IMR-90 (cell line): Measurements from ENCODE around the gene PRLH. TPM values are rescaled to one million over a fixed set of nuclear protein-coding genes. Genes with fewer than 3 reads are reported as not detected.

ENCODE experiments used
- ATAC-seq: fragments of 200-7000 bp; cut with Tn5 transposase; 2 replicates; pipeline ENCODE4 v1.9.1; 2020; ENCODE audit warnings: low read depth, mild to moderate bottlenecking, moderate library complexity
- BruUV-seq: library from RNA; stranded (reverse); fragments of 400-500 nt; replicated peaks from 2 replicates; lab custom pipeline; 2021; lab: Mats Ljungman, UMichigan
- CTCF ChIA-PET: fragments of 300-600 bp; formaldehyde crosslinking; extraction: SDS; loops from one replicate; lab custom pipeline; 2021; ENCODE audit warnings: antibody characterized with exemption; lab: Yijun Ruan, JAX
- POLR2A ChIA-PET: fragments of 300-600 bp; sonication (Branson Sonifier 250); formaldehyde crosslinking; loops from one replicate; lab custom pipeline; 2022; ENCODE audit warnings: antibody characterized with exemption; ENCODE audit not compliant: unreplicated experiment; lab: Charles Lee
- DNase-seq: peaks from one replicate; pipeline ENCODE4 v3.0.0; 2013
- H2AFZ ChIP-seq: replicated peaks from 2 replicates; pipeline ENCODE3; 2013; ENCODE audit warnings: low read length, mild to moderate bottlenecking; ENCODE audit not compliant: poor library complexity
- H2AK5ac ChIP-seq: 2 replicates; pipeline ENCODE4 v1.6.1; 2013; ENCODE audit warnings: low read depth, low read length, inconsistent platforms
- H2AK9ac ChIP-seq: replicated peaks from 2 replicates; pipeline ENCODE3; 2013; ENCODE audit warnings: mild to moderate bottlenecking, low read depth, low read length, moderate library complexity; ENCODE audit not compliant: poor library complexity
- H2BK120ac ChIP-seq: 2 replicates; pipeline ENCODE4 v1.6.1; 2013; ENCODE audit warnings: low read depth, low read length, inconsistent platforms
- H2BK15ac ChIP-seq: 3 replicates; pipeline ENCODE4 v1.6.1; 2013; ENCODE audit warnings: low read depth, low read length, inconsistent platforms
- H2BK20ac ChIP-seq: 2 replicates; pipeline ENCODE4 v1.6.1; 2013; ENCODE audit warnings: low read depth, mild to moderate bottlenecking, inconsistent platforms, low read length, moderate library complexity
- H2BK5ac ChIP-seq: 2 replicates; pipeline ENCODE4 v1.6.1; 2013; ENCODE audit warnings: mild to moderate bottlenecking, low read depth, low read length, inconsistent platforms; ENCODE audit not compliant: poor library complexity, severe bottlenecking
- H3K14ac ChIP-seq: replicated peaks from 2 replicates; pipeline ENCODE4 v1.6.1; 2013; ENCODE audit warnings: low read depth, low read length, inconsistent platforms
- H3K18ac ChIP-seq: 2 replicates; pipeline ENCODE4 v1.6.1; 2013; ENCODE audit warnings: low read depth, low read length, control low read depth
- H3K23ac ChIP-seq: 2 replicates; pipeline ENCODE4 v1.6.1; 2013; ENCODE audit warnings: low read depth, low read length, inconsistent platforms
- H3K27ac ChIP-seq: 2 replicates; pipeline ENCODE4 v1.5.1; 2013; ENCODE audit warnings: mild to moderate bottlenecking, control low read depth, low read length; ENCODE audit not compliant: insufficient read depth
- H3K27me3 ChIP-seq: 2 replicates; pipeline ENCODE4 v1.6.1; 2013; ENCODE audit warnings: low read length; ENCODE audit not compliant: control insufficient read depth, insufficient read depth
- H3K36me3 ChIP-seq: 2 replicates; pipeline ENCODE4 v1.6.1; 2013; ENCODE audit warnings: low read length, mixed read lengths; ENCODE audit not compliant: control insufficient read depth, insufficient read depth
- H3K4ac ChIP-seq: 2 replicates; pipeline ENCODE4 v1.6.1; 2013; ENCODE audit warnings: low read depth, low read length, inconsistent platforms
- H3K4me1 ChIP-seq: 2 replicates; pipeline ENCODE4 v1.6.1; 2013; ENCODE audit warnings: low read length, mixed read lengths; ENCODE audit not compliant: control insufficient read depth, insufficient read depth
- H3K4me2 ChIP-seq: 2 replicates; pipeline ENCODE4 v1.6.1; 2013; ENCODE audit warnings: low read depth, mild to moderate bottlenecking, control low read depth, low read length, moderate library complexity
- H3K4me3 ChIP-seq: 2 replicates; pipeline ENCODE4 v1.5.1; 2013; ENCODE audit warnings: low read depth, mild to moderate bottlenecking, control low read depth, low read length, moderate library complexity; ENCODE audit not compliant: insufficient read depth
- H3K56ac ChIP-seq: 2 replicates; pipeline ENCODE4 v1.6.1; 2013; ENCODE audit warnings: low read length, inconsistent platforms; ENCODE audit not compliant: insufficient read depth; ENCODE audit errors: extremely low read depth
- H3K79me1 ChIP-seq, 2 experiments: 2 replicates each; pipeline ENCODE4 v1.6.1; 2013; ENCODE audit warnings: low read length in 2 of 2, inconsistent platforms in 1 of 2, low read depth in 1 of 2
- H3K9ac ChIP-seq: 2 replicates; pipeline ENCODE4 v1.6.1; 2013; ENCODE audit warnings: low read depth, low read length, control low read depth
- H3K9me1 ChIP-seq: 2 replicates; pipeline ENCODE4 v1.6.1; 2013; ENCODE audit warnings: low read length, inconsistent platforms; ENCODE audit not compliant: insufficient read depth
- H3K9me3 ChIP-seq: 2 replicates; pipeline ENCODE4 v1.6.1; 2013; ENCODE audit warnings: low read length; ENCODE audit not compliant: control insufficient read depth, insufficient read depth
- H4K20me1 ChIP-seq: 2 replicates; pipeline ENCODE4 v1.6.1; 2013; ENCODE audit warnings: low read length, inconsistent platforms; ENCODE audit not compliant: insufficient read depth
- H4K5ac ChIP-seq: 2 replicates; pipeline ENCODE4 v1.6.1; 2013; ENCODE audit warnings: mild to moderate bottlenecking, low read depth, low read length, control low read depth
- H4K8ac ChIP-seq, 2 experiments: 2 replicates each; pipeline ENCODE4 v1.6.1; 2013; ENCODE audit warnings: low read depth in 2 of 2, low read length in 2 of 2, control low read depth in 1 of 2, inconsistent platforms in 1 of 2
- H4K91ac ChIP-seq: 2 replicates; pipeline ENCODE4 v1.6.1; 2013; ENCODE audit warnings: low read depth, low read length, inconsistent platforms; ENCODE audit not compliant: insufficient read depth
- BHLHE40 ChIP-seq: fragments of 150-350 bp; IDR thresholded peaks from 2 replicates; pipeline ENCODE4 v1.6.1; 2016; ENCODE audit warnings: mild to moderate bottlenecking, low read depth, low read length
- CEBPB ChIP-seq: IDR thresholded peaks from 2 replicates; pipeline ENCODE4 v1.6.1; 2012; ENCODE audit warnings: low read depth, low read length, improper control_type of control experiment
- CHD1 ChIP-seq: IDR thresholded peaks from 2 replicates; pipeline ENCODE4 v1.6.1; 2012; ENCODE audit warnings: low read depth, low read length, improper control_type of control experiment
- ELK1 ChIP-seq: fragments of 150-350 bp; IDR thresholded peaks from 2 replicates; pipeline ENCODE4 v1.6.1; 2016; ENCODE audit warnings: low read depth, mild to moderate bottlenecking, low read length, moderate library complexity, borderline replicate concordance
- FOS ChIP-seq: fragments of 150-350 bp; IDR thresholded peaks from 2 replicates; pipeline ENCODE4 v1.6.1; 2016; ENCODE audit warnings: low read depth, low read length
- MAFK ChIP-seq: IDR thresholded peaks from 2 replicates; pipeline ENCODE4 v1.6.1; 2012; ENCODE audit warnings: low read depth, low read length, improper control_type of control experiment
- MAZ ChIP-seq: IDR thresholded peaks from 2 replicates; pipeline ENCODE4 v1.6.1; 2012; ENCODE audit warnings: low read depth, mild to moderate bottlenecking, low read length, improper control_type of control experiment, moderate library complexity, borderline replicate concordance
- MXI1 ChIP-seq: IDR thresholded peaks from 2 replicates; pipeline ENCODE4 v1.6.1; 2012; ENCODE audit warnings: low read depth, mild to moderate bottlenecking, low read length, moderate library complexity, borderline replicate concordance
- NFE2L2 ChIP-seq: fragments of 150-350 bp; IDR thresholded peaks from 2 replicates; pipeline ENCODE4 v1.6.1; 2016; ENCODE audit warnings: low read depth, mild to moderate bottlenecking, low read length
- POLR2A ChIP-seq: IDR thresholded peaks from 2 replicates; pipeline ENCODE4 v1.6.1; 2012; ENCODE audit warnings: mild to moderate bottlenecking, low read depth, low read length
- RAD21 ChIP-seq: IDR thresholded peaks from 2 replicates; pipeline ENCODE4 v1.6.1; 2012; ENCODE audit warnings: low read length, improper control_type of control experiment
- RCOR1 ChIP-seq: IDR thresholded peaks from 2 replicates; pipeline ENCODE4 v1.6.1; 2012; ENCODE audit warnings: mild to moderate bottlenecking, low read length, improper control_type of control experiment; ENCODE audit not compliant: insufficient replicate concordance
- RFX5 ChIP-seq: IDR thresholded peaks from 2 replicates; pipeline ENCODE4 v1.8.0; 2012; ENCODE audit warnings: low read depth, mild to moderate bottlenecking, low read length, moderate library complexity
- SMC3 ChIP-seq: fragments of 150-350 bp; IDR thresholded peaks from 2 replicates; pipeline ENCODE4 v1.6.1; 2016; ENCODE audit warnings: low read depth, mild to moderate bottlenecking, antibody characterized with exemption, low read length, moderate library complexity
- USF2 ChIP-seq: fragments of 150-350 bp; IDR thresholded peaks from 2 replicates; pipeline ENCODE4 v1.6.1; 2017; ENCODE audit warnings: mild to moderate bottlenecking, antibody characterized with exemption, low read length, low read depth
- WGBS, 2 experiments: methylation state at CpG; one replicate each; pipeline versions ENCODE4 v1.1.5 to v1.1.7; 2013; ENCODE audit warnings: missing lambda C conversion rate in 2 of 2; ENCODE audit not compliant: insufficient read length in 1 of 2; ENCODE audit errors: extremely low coverage in 2 of 2; 5-methylcytosine and 5-hydroxymethylcytosine counted together
- dilution Hi-C: fragments of 300-500 bp; cut with HindIII; formaldehyde crosslinking; loops from one replicate; pipeline ENCODE4 v1.14.3; 2018; ENCODE audit warnings: low sequenced_read_pairs; ENCODE audit not compliant: unreplicated experiment
- in situ Hi-C: fragments of 300-500 bp; cut with MboI; formaldehyde crosslinking; loops from 3 replicates; pipeline ENCODE4 v1.14.3; 2019; ENCODE audit warnings: low sequenced_read_pairs, inconsistent platforms, mixed read lengths
- intact Hi-C: fragments of 100-400 bp; cut with micrococcal nuclease; formaldehyde crosslinking; loops from 2 replicates; pipeline ENCODE4 v1.10.0; 2022
- polyA plus RNA-seq, 3 experiments: library from polyadenylated mRNA; depleted of rRNA; stranded (reverse); fragments of >200 nt; gene quantifications; 2 replicates each; pipeline ENCODE4 v1.2.3, GENCODE V29; 2012; ENCODE audit warnings: low replicate concordance in 1 of 3
- total RNA-seq: library from RNA; depleted of rRNA; stranded (reverse); fragments of >200 nt; gene quantifications from 2 replicates; pipeline ENCODE4 v1.2.3, GENCODE V29; 2012
- TF ChIP-seq, protein P1 (sequence below): conservative IDR thresholded peaks from 2 replicates; pipeline ENCODE4 v1.5.1; 2012; ENCODE audit warnings: mild to moderate bottlenecking, low read depth, low read length, improper control_type of control experiment

Gene PRLH
- total and polyA plus RNA-seq, 2 of the 4 experiments (the other 2 are of a cell fraction), result not detected

GRCh38 chr2:237527766-237528165 is 38.6 kb upstream of the PRLH start:
- CTCF ChIA-PET, result no interaction called here

More at GRCh38 chr2:237527766-237528165, 38.6 kb upstream of the PRLH start:
- Histone ChIP-seq H3K23ac (no peak overlapping the region), H3K4me3 (no peak overlapping the region), H3K18ac (no peak overlapping the region), H3K9ac (no peak overlapping the region), H4K20me1 (no peaks in the 10 kb centered on the region), H3K27me3 (no peaks in the 10 kb centered on the region), H3K14ac (no peak overlapping the region), H4K5ac (no peak overlapping the region), H3K4me2 (no peak overlapping the region), H3K36me3 (peaks cover 3% of the 10 kb centered on the region), H3K79me1 (no peaks in the 10 kb centered on the region), H3K9me3 (no peaks in the 10 kb centered on the region), H2AK9ac (no peak overlapping the region), H2AK5ac (no peak overlapping the region), H3K27ac (no peak overlapping the region), H2BK15ac (no peak overlapping the region), H3K9me1 (0 out of 2 replicates have a peak, but pooled peaks cover under 1% of the 10 kb centered on the region), H2BK5ac (no peak overlapping the region), H3K56ac (no peak overlapping the region), H3K4me1 (no peaks in the 10 kb centered on the region), H2BK120ac (no peak overlapping the region), H3K4ac (no peak overlapping the region), H2AFZ (no peak overlapping the region), H2BK20ac (no peak overlapping the region), H4K91ac (no peak overlapping the region), H4K8ac (no peak overlapping the region)
- no peak for ATAC-seq
- POLR2A ChIA-PET, result no interaction called here
- in situ Hi-C loops, result no loop called here
- TF ChIP-seq MXI1, result no peak
- no peak for TF ChIP-seq NFE2L2
- TF ChIP-seq POLR2A, result no peak
- no peak for TF ChIP-seq SMC3
- TF ChIP-seq FOS, result no peak
- TF ChIP-seq RFX5, result no peak
- TF ChIP-seq RCOR1, result no peak
- no peak for TF ChIP-seq ELK1
- TF ChIP-seq CHD1, result no peak
- no peak for TF ChIP-seq BHLHE40
- TF ChIP-seq CEBPB, result no peak
- no peak for TF ChIP-seq MAFK
- no peak for TF ChIP-seq USF2
- TF ChIP-seq, protein P1, sequence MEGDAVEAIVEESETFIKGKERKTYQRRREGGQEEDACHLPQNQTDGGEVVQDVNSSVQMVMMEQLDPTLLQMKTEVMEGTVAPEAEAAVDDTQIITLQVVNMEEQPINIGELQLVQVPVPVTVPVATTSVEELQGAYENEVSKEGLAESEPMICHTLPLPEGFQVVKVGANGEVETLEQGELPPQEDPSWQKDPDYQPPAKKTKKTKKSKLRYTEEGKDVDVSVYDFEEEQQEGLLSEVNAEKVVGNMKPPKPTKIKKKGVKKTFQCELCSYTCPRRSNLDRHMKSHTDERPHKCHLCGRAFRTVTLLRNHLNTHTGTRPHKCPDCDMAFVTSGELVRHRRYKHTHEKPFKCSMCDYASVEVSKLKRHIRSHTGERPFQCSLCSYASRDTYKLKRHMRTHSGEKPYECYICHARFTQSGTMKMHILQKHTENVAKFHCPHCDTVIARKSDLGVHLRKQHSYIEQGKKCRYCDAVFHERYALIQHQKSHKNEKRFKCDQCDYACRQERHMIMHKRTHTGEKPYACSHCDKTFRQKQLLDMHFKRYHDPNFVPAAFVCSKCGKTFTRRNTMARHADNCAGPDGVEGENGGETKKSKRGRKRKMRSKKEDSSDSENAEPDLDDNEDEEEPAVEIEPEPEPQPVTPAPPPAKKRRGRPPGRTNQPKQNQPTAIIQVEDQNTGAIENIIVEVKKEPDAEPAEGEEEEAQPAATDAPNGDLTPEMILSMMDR, result no peak
- no peak for TF ChIP-seq MAZ
- TF ChIP-seq RAD21, result no peak
- WGBS, 2 experiments, result no CpG with 5 or more reads among the region's 5 CpGs
- dilution Hi-C loops, result no loop called here
- BruUV-seq, result no TSS peak
- intact Hi-C loops, result no loop called here
- DNase-seq, result no peak
